Spleen (tissue), 11 donors: ENCODE measurements around the gene PDE2A. TPM values are rescaled to one million over a fixed set of nuclear protein-coding genes. Genes with fewer than 3 reads are reported as not detected.

Experiments
- DNase-seq: peaks from one replicate; pipeline ENCODE4 v3.0.0-alpha.2; 2020
- H3K27ac ChIP-seq, 8 donors: fragments of 200-600 bp; sonication (generic) in 7 of 8; 1 replicate in 4 of 8; 2 replicates in 4 of 8; pipeline versions ENCODE4 v1.5.0 to v1.8.0; 2016 to 2021; ENCODE audit warnings: inconsistent platforms in 4 of 8, mild to moderate bottlenecking in 4 of 8, moderate library complexity in 1 of 8
- H3K27me3 ChIP-seq, 7 donors: fragments of 200-600 bp; sonication (generic) in 6 of 7; replicated peaks in 1 of 7; 1 replicate in 4 of 7; 2 replicates in 3 of 7; pipeline versions ENCODE4 v1.5.0 to v1.8.0; 2016 to 2021; ENCODE audit warnings: inconsistent platforms in 3 of 7, mild to moderate bottlenecking in 1 of 7
- H3K36me3 ChIP-seq, 6 donors: fragments of 200-600 bp; sonication (generic) in 5 of 6; 1 replicate in 4 of 6; 2 replicates in 2 of 6; pipeline versions ENCODE4 v1.5.0 to v1.8.0; 2016 to 2021; ENCODE audit warnings: inconsistent platforms in 2 of 6
- H3K4me1 ChIP-seq, 6 donors: fragments of 200-600 bp; sonication (generic) in 5 of 6; 1 replicate in 3 of 6; 2 replicates in 3 of 6; pipeline versions ENCODE4 v1.5.0 to v1.8.0; 2016 to 2021; ENCODE audit warnings: inconsistent platforms in 3 of 6
- H3K4me3 ChIP-seq, 8 donors: fragments of 200-600 bp; sonication (generic) in 7 of 8; 1 replicate in 4 of 8; 2 replicates in 4 of 8; pipeline versions ENCODE4 v1.5.0 to v1.8.0; 2016 to 2021; ENCODE audit warnings: inconsistent platforms in 4 of 8, mild to moderate bottlenecking in 4 of 8, moderate library complexity in 2 of 8
- H3K9me3 ChIP-seq, 8 donors: fragments of 200-600 bp; sonication (generic) in 7 of 8; 1 replicate in 4 of 8; 2 replicates in 4 of 8; pipeline versions ENCODE4 v1.5.0 to v1.8.0; 2016 to 2021; ENCODE audit warnings: inconsistent platforms in 4 of 8
- POLR2A ChIP-seq, 3 donors: fragments of 450-650 bp; IDR thresholded peaks; one replicate each; pipeline ENCODE4 v1.5.1; 2017; ENCODE audit warnings: antibody characterized with exemption in 3 of 3, mild to moderate bottlenecking in 1 of 3
- POLR2AphosphoS5 ChIP-seq, 3 donors: sonication (generic); formaldehyde crosslinking; IDR thresholded peaks; one replicate each; pipeline ENCODE4 v1.5.1; 2017; ENCODE audit warnings: antibody characterized with exemption in 3 of 3
- WGBS, 5 donors: extraction: QIAGEN DNeasy Blood & Tissue Kit in 3 of 5; methylation state at CpG; one replicate each; pipeline versions ENCODE4 v1.1.5 to v1.1.7; 2013 to 2018; 5-methylcytosine and 5-hydroxymethylcytosine counted together
- intact Hi-C: fragments of 100-400 bp; cut with DNase I; formaldehyde crosslinking; loops from one replicate; pipeline ENCODE4 v1.15.0; 2023; ENCODE audit warnings: low total_unique reads
- polyA plus RNA-seq, 3 donors: library from polyadenylated mRNA; stranded (reverse); fragments of 200-250 nt; gene quantifications; one replicate each; pipeline ENCODE4 v1.2.1, GENCODE V29; 2013
- total RNA-seq, 7 donors: library from RNA; depleted of rRNA in 3 of 7; stranded (reverse); fragments of >200 nt in 3 of 7; fragmentation: NEBNext Ultra II Directional in 4 of 7; extraction: Animal tissue kit (Norgen Biotek cat#: 25700) in 4 of 7; gene quantifications; one replicate each; pipeline versions ENCODE4 v1.1.0 to v1.2.1, GENCODE V29; 2016 to 2021
- TF ChIP-seq, protein P1 (sequence below), 11 experiments: fragments of 200-600 bp in 7 of 11; fragments of 450-650 bp in 4 of 11; sonication (generic) in 4 of 11; IDR thresholded peaks in 8 of 11; conservative IDR thresholded peaks in 3 of 11; 1 replicate in 7 of 11; 2 replicates in 4 of 11; pipeline versions ENCODE4 v1.4.0 to v1.8.0; 2016 to 2021; ENCODE audit warnings: antibody characterized with exemption in 11 of 11, inconsistent platforms in 4 of 11, mild to moderate bottlenecking in 1 of 11
- donor health status: healthy with polysubstance abuse.
- donor health status: DM: no; HTN: no; CAD: no; lungs with moderate emphysema.
- donor health status: DM: no; HTN: no; CAD: no.
- donor health status: Bipolar disorder and iron deficiency.
- donor health status: healthy.
- donor health status: DM: no; HTN: no; CAD: no.
- donor health status: DM: yes; HTN: yes; CAD: no.

The PDE2A gene
- total and polyA plus RNA-seq, 10 donors: 58.2 to 584 (median 333) TPM

DNA sequence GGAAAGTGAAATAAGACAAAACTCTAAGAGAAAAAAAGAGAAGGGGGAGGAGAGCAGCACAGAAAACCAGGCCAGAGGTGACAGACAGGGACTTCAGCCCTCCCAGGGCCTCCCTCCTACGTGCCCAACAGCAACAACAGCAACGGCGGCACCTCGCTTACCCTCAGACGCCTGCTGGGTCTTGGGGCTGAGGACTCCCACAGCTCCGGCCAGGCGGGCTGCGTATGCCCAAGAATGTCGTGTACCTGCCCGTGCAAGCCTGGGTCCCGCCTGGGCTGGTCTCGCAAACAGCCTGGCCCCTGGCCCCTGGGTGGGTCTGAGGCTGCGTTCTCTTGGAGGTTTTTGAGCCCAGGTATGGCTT is 47.4 kb upstream of the PDE2A start:
- Histone ChIP-seq H3K4me1 (peaks cover 54 to 100% (median 88%) of the 10 kb centered on the region in 6 donors), H3K36me3 (peaks cover 0 to 87% (median 29%) of the 10 kb centered on the region in 6 donors), H3K27me3 (no peaks in the 10 kb centered on the region), H3K27ac (peak overlapping the region; percentile 85 to 97 (median 92)), H3K9me3 (no peaks in the 10 kb centered on the region), H3K4me3 (peak overlapping the region; percentile 52 to 81 (median 60))
- 1 to 6% (median 3%) methylated on average over 13 of the region's 13 CpGs for WGBS, 5 donors
- peak; percentile 88 for DNase-seq
- TF ChIP-seq POLR2A (IDR thresholded peaks at IDR 0.05): no peak
- TF ChIP-seq POLR2AphosphoS5 (IDR thresholded peaks at IDR 0.05): peak in 1 of 3 donors; percentile 59
- TF ChIP-seq, protein P1, sequence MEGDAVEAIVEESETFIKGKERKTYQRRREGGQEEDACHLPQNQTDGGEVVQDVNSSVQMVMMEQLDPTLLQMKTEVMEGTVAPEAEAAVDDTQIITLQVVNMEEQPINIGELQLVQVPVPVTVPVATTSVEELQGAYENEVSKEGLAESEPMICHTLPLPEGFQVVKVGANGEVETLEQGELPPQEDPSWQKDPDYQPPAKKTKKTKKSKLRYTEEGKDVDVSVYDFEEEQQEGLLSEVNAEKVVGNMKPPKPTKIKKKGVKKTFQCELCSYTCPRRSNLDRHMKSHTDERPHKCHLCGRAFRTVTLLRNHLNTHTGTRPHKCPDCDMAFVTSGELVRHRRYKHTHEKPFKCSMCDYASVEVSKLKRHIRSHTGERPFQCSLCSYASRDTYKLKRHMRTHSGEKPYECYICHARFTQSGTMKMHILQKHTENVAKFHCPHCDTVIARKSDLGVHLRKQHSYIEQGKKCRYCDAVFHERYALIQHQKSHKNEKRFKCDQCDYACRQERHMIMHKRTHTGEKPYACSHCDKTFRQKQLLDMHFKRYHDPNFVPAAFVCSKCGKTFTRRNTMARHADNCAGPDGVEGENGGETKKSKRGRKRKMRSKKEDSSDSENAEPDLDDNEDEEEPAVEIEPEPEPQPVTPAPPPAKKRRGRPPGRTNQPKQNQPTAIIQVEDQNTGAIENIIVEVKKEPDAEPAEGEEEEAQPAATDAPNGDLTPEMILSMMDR (IDR thresholded peaks at IDR 0.05 in 8 of 11, conservative IDR thresholded peaks at IDR 0.05 in 3 of 11): no peak
- intact Hi-C loops: loop anchor here (10.0 kb wide), 1 partner anchor 453 kb away; no protein-coding TSS in a partner anchor

DNA sequence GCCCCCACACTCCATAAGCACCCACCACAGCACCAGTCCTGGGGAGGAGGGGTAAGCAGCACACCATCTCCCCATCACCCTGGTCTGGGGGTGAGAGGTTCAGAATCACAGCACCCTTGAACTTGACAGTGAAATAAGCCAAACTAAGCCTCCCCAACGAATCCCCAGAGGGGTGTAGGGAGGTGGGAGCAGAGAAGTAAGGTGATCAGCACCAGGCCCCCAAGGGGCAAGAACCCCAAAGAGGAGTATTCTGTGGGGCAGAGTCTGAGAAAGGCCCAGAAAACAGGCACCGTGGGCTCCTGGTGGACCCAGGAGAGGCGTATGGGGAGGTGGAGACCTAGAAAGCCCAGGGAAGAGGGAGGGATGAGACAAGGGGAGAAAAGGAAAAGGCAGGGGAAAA is 47.1 kb upstream of the PDE2A start:
- H3K4me1 ChIP-seq: peaks cover 55 to 100% (median 90%) of the 10 kb centered on the region in 6 donors
- H3K9me3 ChIP-seq: no peaks in the 10 kb centered on the region
- TF ChIP-seq POLR2AphosphoS5 (IDR thresholded peaks at IDR 0.05): no peak
- TF ChIP-seq, protein P1 (IDR thresholded peaks at IDR 0.05 in 8 of 11, conservative IDR thresholded peaks at IDR 0.05 in 3 of 11): no peak
- no peak for TF ChIP-seq POLR2A (IDR thresholded peaks at IDR 0.05)
- H3K27me3 ChIP-seq: no peaks in the 10 kb centered on the region
- H3K27ac ChIP-seq: peak overlapping the region; percentile 85 to 97 (median 92)
- WGBS, 5 donors: 7 to 22% (median 11%) methylated on average over 3 of the region's 3 CpGs
- peak overlapping the region; percentile 52 to 81 (median 60) for H3K4me3 ChIP-seq
- no peak for DNase-seq
- intact Hi-C loops: loop anchor here (10.0 kb wide), 1 partner anchor 454 kb away; no protein-coding TSS in a partner anchor
- H3K36me3 ChIP-seq: peaks cover 0 to 87% (median 29%) of the 10 kb centered on the region in 6 donors

DNA sequence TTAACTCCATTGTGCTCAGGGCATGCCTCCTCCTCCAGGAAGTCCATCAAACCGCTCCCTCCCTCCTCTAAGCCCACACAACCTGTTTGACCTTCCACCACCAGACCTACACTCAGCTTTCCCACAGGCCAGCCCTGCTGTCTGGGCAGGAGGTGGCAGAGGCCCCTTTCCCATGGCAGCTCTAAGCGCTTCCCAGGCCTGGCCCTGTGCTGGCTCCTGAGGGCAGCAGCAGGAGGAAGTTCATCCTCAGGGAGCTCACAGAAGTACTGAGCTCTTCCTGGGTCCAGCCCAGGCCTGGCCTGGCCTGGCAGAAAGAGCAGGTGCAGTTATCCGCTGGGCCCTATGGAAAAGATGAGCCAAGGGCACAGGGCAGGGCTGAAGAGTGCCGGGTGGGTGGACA is 46.6 kb upstream of the PDE2A start:
- Histone ChIP-seq H3K27ac (peak overlapping the region in 7 of 8 donors; percentile 85 to 97 (median 92)), H3K36me3 (peaks cover 0 to 87% (median 26%) of the 10 kb centered on the region in 6 donors), H3K27me3 (no peaks in the 10 kb centered on the region), H3K9me3 (no peaks in the 10 kb centered on the region), H3K4me3 (peak overlapping the region; percentile 52 to 81 (median 60)), H3K4me1 (peaks cover 55 to 100% (median 91%) of the 10 kb centered on the region in 6 donors)
- intact Hi-C loops: loop anchor here (10.0 kb wide), 1 partner anchor 454 kb away; no protein-coding TSS in a partner anchor
- no peak for DNase-seq
- WGBS, 5 donors: 59 to 74% (median 62%) methylated on average over 4 of the region's 4 CpGs
- TF ChIP-seq POLR2A (IDR thresholded peaks at IDR 0.05) (no peak), POLR2AphosphoS5 (IDR thresholded peaks at IDR 0.05) (no peak)
- TF ChIP-seq, protein P1 (IDR thresholded peaks at IDR 0.05 in 8 of 11, conservative IDR thresholded peaks at IDR 0.05 in 3 of 11): no peak

DNA sequence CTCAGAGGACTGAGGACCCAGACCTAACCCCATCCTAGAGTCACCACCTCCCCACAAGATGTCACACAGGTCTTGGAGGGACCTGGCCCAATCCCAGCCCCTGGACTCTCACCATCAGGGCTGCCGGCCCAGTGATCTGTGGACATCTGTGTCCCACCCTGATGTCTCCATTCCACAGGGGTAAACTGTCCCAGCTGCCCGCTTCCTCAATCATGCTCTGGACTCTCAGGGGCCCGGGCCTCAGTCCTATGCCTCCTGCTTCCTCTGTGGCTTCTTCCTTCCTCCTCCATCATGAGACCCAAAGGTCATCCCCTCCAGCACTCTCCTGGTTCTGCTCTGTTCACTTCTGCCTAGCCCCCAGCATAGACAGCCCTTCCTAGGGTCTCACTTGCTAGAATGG is 45.8 kb upstream of the PDE2A start:
- DNase-seq: no peak
- Histone ChIP-seq H3K4me3 (peak overlapping the region in 6 of 8 donors; percentile 24 to 81 (median 63)), H3K9me3 (no peaks in the 10 kb centered on the region), H3K4me1 (peaks cover 50 to 100% (median 91%) of the 10 kb centered on the region in 6 donors), H3K36me3 (peaks cover 0 to 87% (median 25%) of the 10 kb centered on the region in 6 donors), H3K27me3 (no peaks in the 10 kb centered on the region), H3K27ac (peak overlapping the region in 7 of 8 donors; percentile 85 to 97 (median 92))
- TF ChIP-seq POLR2A (IDR thresholded peaks at IDR 0.05): no peak
- TF ChIP-seq POLR2AphosphoS5 (IDR thresholded peaks at IDR 0.05): peak; percentile 8 to 45 (median 36)
- TF ChIP-seq, protein P1 (IDR thresholded peaks at IDR 0.05 in 8 of 11, conservative IDR thresholded peaks at IDR 0.05 in 3 of 11): no peak
- intact Hi-C loops: loop anchor here (10.0 kb wide), 1 partner anchor 455 kb away; no protein-coding TSS in a partner anchor
- WGBS, 5 donors: 15 to 45% (median 27%) methylated on average over 3 of the region's 3 CpGs
